Ascending aorta (tissue), 2 donors: ENCODE results near the gene CIAO3. TPM values are rescaled to one million over a fixed set of nuclear protein-coding genes. Genes with fewer than 3 reads are reported as not detected.
"Not testable (repeated sequence)": the region's sequence is repeated elsewhere in the genome, so short reads cannot be mapped to it uniquely, and the experiment has no call there.

ENCODE experiments used
- DNase-seq, 2 donors: peaks; one replicate each; pipeline ENCODE4 v3.0.0-alpha.2; 2019; ENCODE audit warnings: low spot score in 2 of 2
- H3K27ac ChIP-seq, 2 donors: fragments of 200-600 bp; sonication (generic); one replicate each; pipeline ENCODE4 v1.5.1; 2016 to 2017; ENCODE audit warnings: mild to moderate bottlenecking in 1 of 2
- H3K27me3 ChIP-seq: fragments of 200-600 bp; sonication (generic); one replicate; pipeline ENCODE4 v1.5.1; 2017
- H3K36me3 ChIP-seq, 2 donors: fragments of 200-600 bp; sonication (generic); one replicate each; pipeline ENCODE4 v1.5.1; 2016
- H3K4me1 ChIP-seq, 2 donors: fragments of 200-600 bp; sonication (generic); one replicate each; pipeline ENCODE4 v1.5.1; 2016 to 2017; ENCODE audit warnings: mild to moderate bottlenecking in 1 of 2
- H3K4me3 ChIP-seq, 2 donors: fragments of 200-600 bp; sonication (generic); one replicate each; pipeline ENCODE4 v1.5.1; 2016 to 2017; ENCODE audit warnings: mild to moderate bottlenecking in 1 of 2
- H3K9me3 ChIP-seq, 2 donors: fragments of 200-600 bp; sonication (generic); one replicate each; pipeline ENCODE4 v1.5.1; 2016
- CTCF ChIP-seq, 3 experiments: fragments of 200-600 bp in 2 of 3; fragments of 450-650 bp in 1 of 3; sonication (generic) in 2 of 3; IDR thresholded peaks; one replicate each; pipeline ENCODE4 v1.5.1; 2016 to 2019; ENCODE audit warnings: antibody characterized with exemption in 3 of 3, mild to moderate bottlenecking in 1 of 3, moderate library complexity in 1 of 3
- intact Hi-C: fragments of 100-400 bp; cut with DNase I; formaldehyde crosslinking; loops from one replicate; pipeline ENCODE4 v1.15.1; 2023
- total RNA-seq: library from RNA; depleted of rRNA; stranded (reverse); fragments of >200 nt; gene quantifications from one replicate; pipeline ENCODE4 v1.1.0, GENCODE V29; 2016

Gene CIAO3
- total RNA-seq, 1 donor from 2014 or later = 103 TPM

GRCh38 chr16:778909-779527, 38.2 kb upstream of the CIAO3 start:
- intact Hi-C loops = no loop called here
- TF ChIP-seq CTCF (IDR thresholded peaks at IDR 0.05) = no peak
- H3K4me3 ChIP-seq = no peak overlapping the region

DNA sequence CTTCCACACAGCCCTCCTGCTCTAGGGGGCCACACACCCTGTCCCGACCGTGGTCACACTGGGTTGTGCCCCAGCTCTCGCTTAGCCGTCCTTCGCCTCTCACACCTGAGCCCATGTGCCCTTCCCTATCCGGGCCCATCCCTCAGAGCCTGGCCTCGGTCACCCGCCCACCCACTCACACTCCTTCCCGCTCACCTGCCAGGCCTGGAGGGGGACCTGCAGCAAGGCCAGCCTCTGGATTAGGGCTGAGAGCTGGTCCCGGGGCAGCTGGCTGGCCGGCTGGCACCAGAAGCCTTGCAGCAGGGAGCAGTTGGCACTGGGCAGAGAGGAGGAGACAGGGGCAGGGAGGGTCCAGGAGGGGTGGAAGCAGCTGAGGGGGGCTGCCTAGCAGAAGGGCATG, 37.6 kb upstream of the CIAO3 start:
- Histone ChIP-seq H3K27ac (no peak overlapping the region), H3K9me3 (no peaks in the 10 kb centered on the region), H3K36me3 (no peaks in the 10 kb centered on the region), H3K4me3 (no peak overlapping the region), H3K4me1 (no peaks in the 10 kb centered on the region), H3K27me3 (no peaks in the 10 kb centered on the region)
- no peak for DNase-seq
- intact Hi-C loops = no loop called here
- TF ChIP-seq CTCF (IDR thresholded peaks at IDR 0.05) = no peak

More at GRCh38 chr16:778909-779527, 38.2 kb upstream of the CIAO3 start:
- Histone ChIP-seq H3K9me3 (no peaks in the 10 kb centered on the region), H3K27me3 (no peaks in the 10 kb centered on the region), H3K4me1 (no peaks in the 10 kb centered on the region), H3K27ac (no peak overlapping the region), H3K36me3 (no peaks in the 10 kb centered on the region)
- DNase-seq = no peak

DNA sequence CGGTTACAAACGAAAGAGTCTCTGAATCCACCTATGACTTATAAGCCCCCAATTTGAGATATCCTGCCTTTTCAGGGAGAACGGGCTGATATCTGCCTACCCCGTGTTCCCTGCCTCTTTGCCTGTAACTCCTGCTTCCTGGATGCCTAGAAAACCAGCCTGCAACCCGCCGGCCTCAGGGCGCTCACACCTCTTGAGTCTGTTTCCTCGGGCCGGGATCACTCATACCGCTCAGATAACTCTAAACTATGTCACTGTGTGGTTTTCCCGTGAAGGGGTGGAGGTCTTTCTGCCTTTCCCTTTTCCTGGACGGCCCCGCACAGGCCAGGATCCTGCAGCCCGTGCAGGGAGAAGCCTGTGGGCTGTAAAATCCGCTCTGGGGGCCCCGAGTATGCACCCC, 37.0 kb upstream of the CIAO3 start:
- intact Hi-C loops = no loop called here
- Histone ChIP-seq H3K27me3 (no peaks in the 10 kb centered on the region), H3K4me3 (no peak overlapping the region), H3K36me3 (no peaks in the 10 kb centered on the region), H3K27ac (no peak overlapping the region), H3K4me1 (no peaks in the 10 kb centered on the region), H3K9me3 (no peaks in the 10 kb centered on the region)
- no peak for DNase-seq
- no peak for TF ChIP-seq CTCF (IDR thresholded peaks at IDR 0.05)

DNA sequence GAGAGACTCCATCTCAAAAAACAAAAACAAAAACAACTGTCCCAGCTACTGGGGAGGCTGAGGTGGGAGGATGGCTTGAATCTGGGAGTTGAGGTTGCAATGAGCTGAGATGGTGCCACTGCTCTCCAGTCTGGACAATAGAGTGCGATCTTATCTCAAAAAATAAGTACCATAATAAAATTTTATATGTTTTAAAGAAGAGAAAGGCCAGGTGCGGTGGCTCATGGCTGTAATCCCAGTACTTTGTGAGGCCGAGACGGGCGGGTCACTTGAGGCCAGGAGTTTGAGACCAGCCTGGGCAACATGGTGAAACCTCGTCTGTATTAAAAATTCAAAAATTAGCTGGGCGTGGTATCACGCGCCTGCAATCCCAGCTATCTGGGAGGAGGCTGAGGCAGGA, 36.0 kb upstream of the CIAO3 start:
- no peak for TF ChIP-seq CTCF (IDR thresholded peaks at IDR 0.05)
- Histone ChIP-seq H3K27me3 (no peaks in the 10 kb centered on the region), H3K9me3 (no peaks in the 10 kb centered on the region), H3K4me3 (no peak overlapping the region), H3K27ac (no peak overlapping the region), H3K36me3 (no peaks in the 10 kb centered on the region), H3K4me1 (no peaks in the 10 kb centered on the region)
- no peak for DNase-seq
- intact Hi-C loops = no loop called here

DNA sequence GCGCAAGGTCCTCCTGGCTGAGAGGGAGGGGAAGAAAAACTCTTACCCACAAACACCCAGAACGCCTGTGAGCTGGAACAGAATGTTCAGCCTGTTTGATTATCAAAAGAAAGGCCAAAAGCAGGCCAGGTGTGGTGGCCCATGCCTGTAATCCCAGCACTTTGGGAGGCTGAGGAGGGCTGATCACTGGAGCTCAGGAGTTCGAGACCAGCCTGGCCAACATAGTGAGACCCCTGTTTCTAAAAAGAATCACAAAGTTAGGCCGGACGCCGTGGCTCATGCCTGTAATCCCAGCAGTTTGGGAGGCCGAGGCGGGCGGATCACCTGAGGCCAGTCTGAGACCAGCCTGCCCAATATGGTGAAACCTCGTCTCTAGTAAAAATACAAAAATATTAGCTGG, 35.5 kb upstream of the CIAO3 start:
- H3K4me1 ChIP-seq, H3K36me3 ChIP-seq, H3K4me3 ChIP-seq, intact Hi-C loops, DNase-seq, H3K27me3 ChIP-seq, H3K9me3 ChIP-seq, H3K27ac ChIP-seq: not testable (repeated sequence)

GRCh38 chr16:775236-775796, 34.5 kb upstream of the CIAO3 start:
- Histone ChIP-seq H3K4me1 (no peaks in the 10 kb centered on the region), H3K36me3 (no peaks in the 10 kb centered on the region), H3K27ac (no peak overlapping the region), H3K4me3 (no peak overlapping the region), H3K27me3 (no peaks in the 10 kb centered on the region), H3K9me3 (no peaks in the 10 kb centered on the region)
- TF ChIP-seq CTCF (IDR thresholded peaks at IDR 0.05) = no peak
- intact Hi-C loops = no loop called here
- no peak for DNase-seq
